Measurements from ENCODE around the gene CMC2.

The CMC2 gene

DNA sequence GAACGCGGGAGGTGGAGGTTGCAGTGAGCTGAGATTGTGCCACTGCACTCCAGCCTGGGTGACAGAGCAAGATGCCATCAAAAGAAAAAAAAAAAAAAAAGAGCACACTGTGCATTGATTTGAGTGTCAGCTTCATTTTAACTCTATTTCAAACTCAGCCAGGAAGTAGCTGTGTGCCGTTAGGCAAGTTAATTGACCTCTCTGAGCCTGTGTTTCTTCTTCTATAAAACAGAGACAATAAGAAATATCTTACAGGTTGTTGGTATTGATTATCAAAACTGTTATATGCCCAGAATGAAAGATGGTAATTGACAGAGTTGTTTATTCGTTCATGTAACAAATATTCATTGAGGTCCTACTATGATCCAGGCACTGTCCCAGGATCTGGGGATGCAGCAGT is 83.3 kb downstream of the CMC2 start:
- DNase-seq: no peak
